HT-29 (cell line): Measurements from ENCODE around the gene FAM161B. TPM values are rescaled to one million over a fixed set of nuclear protein-coding genes. Genes with fewer than 3 reads are reported as not detected.
"Not testable (repeated sequence)": the region's sequence is repeated elsewhere in the genome, so short reads cannot be mapped to it uniquely, and the experiment has no call there.

ENCODE experiments used
- DNase-seq: peaks from one replicate; pipeline ENCODE4 v3.0.0-alpha.2; 2015; ENCODE audit warnings: low spot score
- total RNA-seq: library from RNA; depleted of rRNA; stranded (reverse); fragments of >200 nt; shearing (Covaris generic); gene quantifications from 2 replicates; pipeline ENCODE4 v1.2.3, GENCODE V29; 2014

FAM161B gene
- total RNA-seq, 1 experiment from 2014 or later, result 0.31 TPM

DNA sequence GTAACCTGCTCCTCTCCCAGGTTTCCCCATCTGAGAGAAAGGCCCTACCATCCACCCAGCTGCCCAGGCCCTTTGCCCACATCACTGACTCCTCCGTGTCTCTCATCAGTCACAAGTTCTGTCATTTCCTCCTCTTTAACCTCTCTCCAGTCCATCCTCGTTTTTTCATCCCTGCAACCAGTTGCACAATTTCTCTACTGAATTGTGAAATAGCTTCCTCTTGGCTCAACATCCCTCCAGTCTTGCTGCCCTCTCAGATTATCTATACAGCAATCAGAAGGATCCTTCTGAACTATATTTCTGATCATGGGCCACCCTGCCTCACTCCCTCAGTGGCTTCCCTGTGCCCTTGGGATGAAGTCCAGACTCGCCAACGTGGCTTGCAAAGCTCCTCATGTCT, 6.8 kb downstream of the FAM161B start:
- no peak for DNase-seq

- DNase-seq, result no peak
Observed at GRCh38 chr14:73942180-73942579, 7.7 kb downstream of the FAM161B start.

- no peak for DNase-seq
Observed at GRCh38 chr14:73937012-73937411, 12.9 kb downstream of the FAM161B start.

GRCh38 chr14:73936548-73936947, 13.3 kb downstream of the FAM161B start:
- DNase-seq, result no peak

GRCh38 chr14:73935666-73936065, 14.2 kb downstream of the FAM161B start:
- peak; percentile 53 for DNase-seq

DNA sequence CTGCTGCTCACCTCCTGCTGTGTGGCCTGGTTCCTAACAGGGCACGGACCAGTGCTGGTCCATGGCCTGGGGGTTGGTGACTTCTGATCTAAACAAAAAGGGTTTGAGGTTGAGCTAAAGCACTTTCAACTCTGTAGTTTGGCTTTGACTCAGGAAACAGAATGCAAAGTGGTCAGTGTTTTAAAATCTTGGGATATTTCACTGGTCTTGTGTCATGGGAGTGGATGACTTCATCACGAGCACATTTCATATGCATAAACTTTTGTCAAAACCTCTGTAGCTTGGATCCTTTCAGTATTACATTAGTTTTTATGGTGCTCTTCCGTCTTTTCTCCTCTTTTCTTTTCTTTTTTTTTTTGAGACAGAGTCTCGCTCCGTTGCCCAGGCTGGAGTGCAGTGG, 25.6 kb downstream of the FAM161B start:
- no peak for DNase-seq

GRCh38 chr14:73919457-73919856, 30.4 kb downstream of the FAM161B start:
- DNase-seq, result not testable (repeated sequence)

GRCh38 chr14:73916324-73916723, 33.6 kb downstream of the FAM161B start:
- no peak for DNase-seq

- no peak for DNase-seq
Observed at GRCh38 chr14:73913256-73913655, 36.6 kb downstream of the FAM161B start.

DNA sequence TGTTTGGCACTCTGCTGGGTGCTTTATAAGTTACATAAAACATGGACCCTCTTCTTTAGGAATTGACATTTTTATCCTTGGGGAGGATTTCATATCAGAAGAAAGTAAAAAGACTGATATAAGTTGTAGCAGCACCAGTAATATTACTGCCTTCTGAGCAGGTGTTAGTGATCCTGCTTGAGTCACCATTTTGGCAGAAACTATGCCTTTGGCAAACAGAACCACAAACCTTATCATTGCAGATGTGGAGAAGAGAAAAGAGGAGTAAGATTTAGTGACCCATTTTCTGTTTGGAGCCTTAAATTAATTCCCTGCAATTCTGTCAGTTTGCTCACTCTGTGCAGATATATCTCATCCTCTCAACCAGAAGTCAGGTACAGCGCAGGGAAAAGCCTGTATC, 40.2 kb downstream of the FAM161B start:
- DNase-seq, result no peak

DNA sequence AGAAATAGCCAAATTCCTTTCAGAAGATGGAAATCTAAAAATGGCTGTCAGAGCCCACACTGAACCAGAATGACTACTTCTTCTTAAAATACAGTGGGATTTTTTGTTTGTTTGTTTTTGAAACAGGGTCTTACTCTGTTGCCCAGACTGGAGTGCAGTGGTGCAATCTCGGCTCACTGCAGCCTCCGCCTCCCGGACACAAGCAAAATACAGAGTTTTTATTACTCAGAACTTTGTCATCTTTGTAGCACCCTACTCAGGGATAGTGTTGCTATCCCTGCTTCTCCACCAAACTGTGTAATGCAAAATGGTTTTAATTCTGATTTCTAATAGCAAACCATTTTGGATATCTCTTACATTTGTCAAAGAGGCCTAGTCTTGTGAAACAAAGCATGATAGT, 46.9 kb downstream of the FAM161B start:
- no peak for DNase-seq

DNA sequence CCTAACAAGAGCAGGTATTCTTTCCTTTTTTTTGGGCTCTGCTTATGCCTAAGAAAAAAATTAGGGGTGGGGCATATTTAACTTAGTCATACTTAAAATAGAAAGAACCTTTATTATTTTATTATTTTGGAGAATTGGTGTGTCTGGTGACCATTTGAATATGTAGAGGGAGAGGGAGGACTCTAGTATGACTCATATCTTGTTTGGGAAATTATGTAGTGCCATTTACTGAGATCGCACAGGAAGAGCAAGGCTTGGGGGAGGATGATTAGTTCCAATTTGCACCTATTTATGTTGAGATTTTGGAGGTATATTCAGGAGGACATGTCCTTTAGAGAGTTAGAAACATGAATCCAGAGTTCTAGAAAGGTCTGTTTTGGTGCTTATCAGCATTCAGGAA, 53.4 kb downstream of the FAM161B start:
- no peak for DNase-seq

- no peak for DNase-seq
Observed at GRCh38 chr14:73895939-73896338, 54.0 kb downstream of the FAM161B start.

- not testable (repeated sequence) for DNase-seq
Observed at GRCh38 chr14:73894180-73894687, 55.7 kb downstream of the FAM161B start.

DNA sequence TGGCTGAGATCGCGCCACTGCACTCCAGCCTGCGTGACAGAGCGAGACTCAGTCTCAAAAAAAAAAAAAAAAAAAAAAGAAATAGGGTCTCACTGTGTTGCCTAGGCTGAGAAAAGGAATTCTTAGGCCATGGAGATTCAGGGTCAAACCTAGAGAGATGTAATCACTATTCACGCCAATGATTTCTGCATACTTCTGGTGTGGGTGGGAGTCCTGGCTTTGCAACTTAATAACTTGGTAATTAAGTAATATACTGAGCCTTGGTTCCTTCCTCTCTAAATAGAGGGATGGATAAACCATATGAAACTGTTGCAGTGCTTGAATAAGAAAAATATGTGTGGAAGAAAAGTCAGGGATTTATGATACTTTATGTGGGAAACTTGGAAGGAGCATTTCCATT, 60.5 kb downstream of the FAM161B start:
- DNase-seq, result no peak

GRCh38 chr14:73888971-73889370, 60.9 kb downstream of the FAM161B start:
- no peak for DNase-seq

DNA sequence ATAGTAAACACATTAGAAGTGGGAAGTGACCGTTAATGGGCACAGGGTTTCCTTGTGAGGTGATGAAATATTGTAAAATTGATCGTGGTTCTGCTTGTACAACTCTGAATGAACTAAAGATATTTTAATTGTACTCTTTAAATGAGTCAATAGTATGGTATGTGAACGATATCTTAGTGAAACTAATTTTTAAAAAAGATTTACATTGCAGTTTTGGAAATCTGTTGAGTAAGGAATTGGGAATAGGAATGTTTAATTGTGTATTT, 61.5 kb downstream of the FAM161B start:
- DNase-seq, result no peak

GRCh38 chr14:73887694-73888459, 62.0 kb downstream of the FAM161B start:
- peak; percentile 13 for DNase-seq

DNA sequence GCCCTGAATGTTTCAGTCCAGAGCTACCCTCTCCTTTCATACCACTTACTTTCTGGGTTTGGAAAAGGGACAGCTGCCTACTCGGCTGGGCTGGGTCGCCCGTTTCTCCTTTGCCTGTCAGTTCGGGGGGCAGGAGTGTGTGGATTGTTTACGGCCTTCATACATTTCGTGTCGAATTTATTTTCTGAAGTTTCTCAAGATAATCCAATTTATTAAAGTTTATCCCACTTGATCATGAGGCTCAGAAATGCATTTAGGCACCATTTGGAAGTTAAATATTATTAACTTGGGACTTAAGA, 62.6 kb downstream of the FAM161B start:
- no peak for DNase-seq

GRCh38 chr14:73886449-73887317, 63.2 kb downstream of the FAM161B start, which contains the start of gene ZNF410:
ZNF410 (plus strand) TSS chr14:73886859; CDS start chr14:73892176, 5,317 bp downstream.
- DNase-seq, result peak; percentile 85

- DNase-seq, result no peak
Observed at GRCh38 chr14:73884438-73885190, 65.3 kb downstream of the FAM161B start.
